HG02610 (cell line): ENCODE data around the gene BLCAP.

Source experiments
- ATAC-seq: cut with Tn5 transposase; IDR thresholded peaks from one replicate; pipeline ENCODE4 v1.9.1; 2021; ENCODE audit warnings: mild to moderate bottlenecking, moderate library complexity; ENCODE audit not compliant: unreplicated experiment

The BLCAP gene

GRCh38 chr20:37518059-37518458 lies 9.6 kb downstream of the BLCAP start:
- no peak for ATAC-seq

GRCh38 chr20:37516811-37517750 lies 10.6 kb downstream of the BLCAP start:
- ATAC-seq, result no peak

- ATAC-seq, result no peak
Measured at GRCh38 chr20:37515876-37516275, 11.8 kb downstream of the BLCAP start.

GRCh38 chr20:37513779-37514359 lies 13.8 kb downstream of the BLCAP start:
- ATAC-seq, result no peak

GRCh38 chr20:37511610-37512275 lies 15.9 kb downstream of the BLCAP start:
- ATAC-seq, result no peak

GRCh38 chr20:37510226-37510625 lies 17.4 kb downstream of the BLCAP start:
- ATAC-seq, result no peak

GRCh38 chr20:37506152-37506725 lies 21.4 kb downstream of the BLCAP start:
- no peak for ATAC-seq

GRCh38 chr20:37505263-37506151 lies 22.2 kb downstream of the BLCAP start:
- no peak for ATAC-seq

GRCh38 chr20:37504404-37505096 lies 23.1 kb downstream of the BLCAP start:
- ATAC-seq, result no peak

GRCh38 chr20:37503256-37503927 lies 24.3 kb downstream of the BLCAP start:
- no peak for ATAC-seq

- no peak for ATAC-seq
Measured at GRCh38 chr20:37502654-37503053, 25.0 kb downstream of the BLCAP start.

GRCh38 chr20:37501940-37502339 lies 25.7 kb downstream of the BLCAP start:
- no peak for ATAC-seq

- no peak for ATAC-seq
Measured at GRCh38 chr20:37500311-37500710, 27.4 kb downstream of the BLCAP start.

GRCh38 chr20:37498066-37498665 lies 29.5 kb downstream of the BLCAP start:
- ATAC-seq, result no peak

GRCh38 chr20:37494796-37495195 lies 32.9 kb downstream of the BLCAP start:
- no peak for ATAC-seq

- ATAC-seq, result no peak
Measured at GRCh38 chr20:37494301-37494700, 33.4 kb downstream of the BLCAP start.

GRCh38 chr20:37492945-37493344 lies 34.7 kb downstream of the BLCAP start:
- no peak for ATAC-seq

GRCh38 chr20:37492096-37492625 lies 35.5 kb downstream of the BLCAP start:
- no peak for ATAC-seq
